GM23338 (cell line): ENCODE measurements around the gene UNC45B. TPM values are rescaled to one million over a fixed set of nuclear protein-coding genes. Genes with fewer than 3 reads are reported as not detected.
"Not testable (repeated sequence)": the region's sequence is repeated elsewhere in the genome, so short reads cannot be mapped to it uniquely, and the experiment has no call there.

Experiments
- ATAC-seq: fragments of 200-7000 bp; cut with Tn5 transposase; 3 replicates; pipeline ENCODE4 v1.9.1; 2020
- DNase-seq: peaks from one replicate; pipeline ENCODE4 v3.0.0-alpha.2; 2015; ENCODE audit warnings: low spot score
- H2AFZ ChIP-seq: fragments of 200-600 bp; sonication (generic); 2 replicates; pipeline ENCODE4 v1.8.0; 2016; ENCODE audit warnings: antibody characterized with exemption, mild to moderate bottlenecking, moderate library complexity
- H3F3A ChIP-seq: fragments of 200-600 bp; sonication (generic); replicated peaks from 2 replicates; pipeline ENCODE4 v1.8.0; 2017; ENCODE audit warnings: antibody characterized with exemption, mixed run types, low read depth
- H3K27ac ChIP-seq: fragments of 200-600 bp; sonication (generic); 2 replicates; pipeline ENCODE4 v1.6.1; 2016; ENCODE audit warnings: low read depth
- H3K27me3 ChIP-seq: fragments of 200-600 bp; sonication (generic); 2 replicates; pipeline ENCODE4 v1.8.0; 2016; ENCODE audit warnings: mild to moderate bottlenecking, mixed run types, moderate library complexity; ENCODE audit not compliant: insufficient read depth
- H3K36me3 ChIP-seq: fragments of 200-600 bp; sonication (generic); 2 replicates; pipeline ENCODE4 v1.8.0; 2016; ENCODE audit warnings: mild to moderate bottlenecking; ENCODE audit not compliant: insufficient read depth
- H3K4me1 ChIP-seq: fragments of 200-600 bp; sonication (generic); 2 replicates; pipeline ENCODE4 v1.8.0; 2016; ENCODE audit warnings: mild to moderate bottlenecking, moderate library complexity; ENCODE audit not compliant: insufficient read depth
- H3K4me2 ChIP-seq: fragments of 200-600 bp; sonication (generic); 2 replicates; pipeline ENCODE4 v1.7.1; 2017; ENCODE audit warnings: mixed run types
- H3K4me3 ChIP-seq: fragments of 200-600 bp; sonication (generic); 2 replicates; pipeline ENCODE4 v1.6.1; 2016; ENCODE audit warnings: mixed run types
- H3K79me2 ChIP-seq: fragments of 200-600 bp; sonication (generic); replicated peaks from 2 replicates; pipeline ENCODE4 v1.8.0; 2017; ENCODE audit warnings: mild to moderate bottlenecking; ENCODE audit not compliant: insufficient read depth
- H3K9me2 ChIP-seq: fragments of 200-600 bp; sonication (generic); 2 replicates; pipeline ENCODE4 v1.8.0; 2017; ENCODE audit not compliant: insufficient read depth
- H4K20me1 ChIP-seq: fragments of 200-600 bp; sonication (generic); replicated peaks from 2 replicates; pipeline ENCODE4 v1.8.0; 2017; ENCODE audit warnings: mild to moderate bottlenecking; ENCODE audit not compliant: insufficient read depth
- H3K27ac Mint-ChIP-seq: 2 replicates; pipeline ENCODE4 v1.8.0; 2020; ENCODE audit warnings: inconsistent platforms, mild to moderate bottlenecking, moderate library complexity, mixed read lengths
- H3K27me3 Mint-ChIP-seq: 3 replicates; pipeline ENCODE4 v1.8.0; 2022; ENCODE audit warnings: low read depth, mild to moderate bottlenecking, moderate library complexity, mixed read lengths, inconsistent platforms; ENCODE audit not compliant: insufficient read depth, poor library complexity
- H3K36me3 Mint-ChIP-seq: 3 replicates; pipeline ENCODE4 v1.8.0; 2021; ENCODE audit warnings: low read depth, mild to moderate bottlenecking, inconsistent platforms, moderate library complexity, mixed read lengths
- H3K4me1 Mint-ChIP-seq: 3 replicates; pipeline ENCODE4 v1.8.0; 2020; ENCODE audit warnings: mild to moderate bottlenecking, inconsistent platforms, mixed read lengths
- H3K4me3 Mint-ChIP-seq: 3 replicates; pipeline ENCODE4 v1.8.0; 2021; ENCODE audit warnings: moderate library complexity, mild to moderate bottlenecking, inconsistent platforms, mixed read lengths
- H3K9me3 Mint-ChIP-seq: 3 replicates; pipeline ENCODE4 v1.8.0; 2020; ENCODE audit warnings: moderate library complexity, mild to moderate bottlenecking, inconsistent platforms, mixed read lengths
- CREB1 ChIP-seq: fragments of 250-450 bp; sonication (Bioruptor Pico); IDR thresholded peaks from 2 replicates; pipeline ENCODE4 v1.5.0; 2020; ENCODE audit warnings: low read depth, mild to moderate bottlenecking, moderate library complexity
- CTCF ChIP-seq, 2 experiments: fragments of 200-600 bp in 1 of 2; sonication (generic) in 1 of 2; conservative IDR thresholded peaks; 2 replicates each; pipeline versions ENCODE4 v1.5.1 to v1.6.1; 2016 to 2017; ENCODE audit warnings: antibody characterized with exemption in 2 of 2, low read depth in 2 of 2, mild to moderate bottlenecking in 2 of 2, moderate library complexity in 1 of 2
- EZH2 ChIP-seq: fragments of 200-600 bp; sonication (generic); IDR thresholded peaks from one replicate; pipeline ENCODE4 v1.8.0; 2017; ENCODE audit warnings: antibody characterized with exemption, mild to moderate bottlenecking, low read depth; ENCODE audit not compliant: unreplicated experiment
- NANOG ChIP-seq: IDR thresholded peaks from 2 replicates; pipeline ENCODE4 v1.6.1; 2016; ENCODE audit warnings: antibody characterized with exemption, borderline replicate concordance
- ZNF114 ChIP-seq: fragments of 250-450 bp; sonication (Bioruptor Pico); IDR thresholded peaks from 2 replicates; pipeline ENCODE4 v1.5.0; 2020; ENCODE audit warnings: mild to moderate bottlenecking, moderate library complexity
- polyA plus RNA-seq: library from polyadenylated mRNA; unstranded; fragments of >200 nt; fragmentation: Nextera tagmentation; extraction: Ambion mirVana; gene quantifications from 2 replicates; pipeline ENCODE4 v1.2.1, GENCODE V29; 2016
- total RNA-seq: library from RNA; depleted of rRNA; stranded (reverse); fragments of >200 nt; shearing (Covaris generic); gene quantifications from 2 replicates; pipeline ENCODE4 v1.2.3, GENCODE V29; 2014

The UNC45B gene
- total and polyA plus RNA-seq, 2 experiments from 2014 or later = 0.03 TPM; not detected in 1

GRCh38 chr17:35110791-35111190 is 36.8 kb upstream of the UNC45B start:
- H3K27ac ChIP-seq, H3F3A ChIP-seq, H3K4me3 ChIP-seq, H3K4me1 ChIP-seq, H3K27me3 ChIP-seq, H3K9me2 ChIP-seq, DNase-seq, H3K4me3 Mint-ChIP-seq, ATAC-seq, H3K4me1 Mint-ChIP-seq, H2AFZ ChIP-seq, H3K27ac Mint-ChIP-seq, H3K4me2 ChIP-seq, H3K36me3 ChIP-seq, H3K9me3 Mint-ChIP-seq, H4K20me1 ChIP-seq, H3K79me2 ChIP-seq, H3K27me3 Mint-ChIP-seq: not testable (repeated sequence)
- H3K36me3 Mint-ChIP-seq = peaks cover 16% of the 10 kb centered on the region; the same call in 2 of the 3 replicates

- DNase-seq (peak; percentile 67), ATAC-seq (peak; percentile 8; the same call in 2 of the 3 replicates)
- peaks cover 23% of the 10 kb centered on the region for H3K4me1 Mint-ChIP-seq
- H3K4me3 Mint-ChIP-seq = no peak overlapping the region; the same call in 2 of the 3 replicates
- Histone ChIP-seq H3K27ac (no peak overlapping the region), H3K4me3 (no peak overlapping the region), H3K4me1 (peaks cover 3% of the 10 kb centered on the region; the same call in 1 of the 2 replicates), H3K9me2 (no peaks in the 10 kb centered on the region), H3K79me2 (0 out of 2 replicates have a peak, but pooled peaks cover 7% of the 10 kb centered on the region), H2AFZ (no peak overlapping the region), H3K4me2 (no peak overlapping the region), H4K20me1 (no peaks in the 10 kb centered on the region), H3K36me3 (no peaks in the 10 kb centered on the region), H3K27me3 (peaks cover 7% of the 10 kb centered on the region; the same call in 1 of the 2 replicates), H3F3A (0 out of 2 replicates have a peak, but pooled peaks cover 4% of the 10 kb centered on the region)
- H3K9me3 Mint-ChIP-seq = no peaks in the 10 kb centered on the region; the same call in 2 of the 3 replicates
- TF ChIP-seq EZH2 (no peak), CTCF (conservative IDR thresholded peaks at IDR 0.05; ENCODE audit: low read depth in 2 of 2) (peak; percentile 18 to 26; a peak in 3 of 4 replicates)
- peak overlapping the region; percentile 35 for H3K27ac Mint-ChIP-seq
- H3K27me3 Mint-ChIP-seq = peaks cover 20% of the 10 kb centered on the region
- H3K36me3 Mint-ChIP-seq = peaks cover 22% of the 10 kb centered on the region
Observed at GRCh38 chr17:35116845-35117244, 30.8 kb upstream of the UNC45B start.

GRCh38 chr17:35117984-35118383 is 29.6 kb upstream of the UNC45B start:
- no peaks in the 10 kb centered on the region; the same call in 2 of the 3 replicates for H3K9me3 Mint-ChIP-seq
- Histone ChIP-seq H3F3A (0 out of 2 replicates have a peak, but pooled peaks cover 4% of the 10 kb centered on the region), H4K20me1 (no peaks in the 10 kb centered on the region), H3K36me3 (no peaks in the 10 kb centered on the region), H3K79me2 (0 out of 2 replicates have a peak, but pooled peaks cover 7% of the 10 kb centered on the region), H3K4me2 (peak overlapping the region; percentile 97; the same call in 1 of the 2 replicates), H2AFZ (no peak overlapping the region), H3K4me1 (peaks cover 3% of the 10 kb centered on the region; the same call in 1 of the 2 replicates), H3K27me3 (peaks cover 7% of the 10 kb centered on the region; the same call in 1 of the 2 replicates), H3K9me2 (no peaks in the 10 kb centered on the region), H3K4me3 (no peak overlapping the region), H3K27ac (no peak overlapping the region)
- H3K27ac Mint-ChIP-seq = no peak overlapping the region
- no peak for DNase-seq
- peaks cover 22% of the 10 kb centered on the region for H3K36me3 Mint-ChIP-seq
- peaks cover 21% of the 10 kb centered on the region for H3K27me3 Mint-ChIP-seq
- H3K4me3 Mint-ChIP-seq = peak overlapping the region; percentile 92
- no peak for ATAC-seq
- peaks cover 23% of the 10 kb centered on the region for H3K4me1 Mint-ChIP-seq
- TF ChIP-seq NANOG = no peak
- 0 out of 4 replicates have a peak, but pooled peaks of 1 of the 2 experiments have one; percentile 10 for TF ChIP-seq CTCF (conservative IDR thresholded peaks at IDR 0.05; ENCODE audit: low read depth in 2 of 2)
- TF ChIP-seq ZNF114 (CRISPR knock-in tag) = no peak
- no peak for TF ChIP-seq EZH2
- no peak for TF ChIP-seq CREB1
